IPS-18c (cell line): ENCODE data around the gene CCDC116.
A peak's percentile ranks its signal among the peaks of the same experiment; 100 is the strongest.
"Not testable (repeated sequence)": the region's sequence is repeated elsewhere in the genome, so short reads cannot be mapped to it uniquely, and the experiment has no call there.

Experiments
- H3K4me3 ChIP-seq: 2 replicates; pipeline ENCODE4 v1.7.0; 2013; ENCODE audit warnings: low read depth, mild to moderate bottlenecking, low read length, moderate library complexity; ENCODE audit not compliant: insufficient read depth
- H3K9me3 ChIP-seq: one replicate; pipeline ENCODE4 v1.6.1; 2013; ENCODE audit warnings: mild to moderate bottlenecking, low read length, moderate library complexity; ENCODE audit not compliant: control insufficient read depth, insufficient read depth

CCDC116 gene

DNA sequence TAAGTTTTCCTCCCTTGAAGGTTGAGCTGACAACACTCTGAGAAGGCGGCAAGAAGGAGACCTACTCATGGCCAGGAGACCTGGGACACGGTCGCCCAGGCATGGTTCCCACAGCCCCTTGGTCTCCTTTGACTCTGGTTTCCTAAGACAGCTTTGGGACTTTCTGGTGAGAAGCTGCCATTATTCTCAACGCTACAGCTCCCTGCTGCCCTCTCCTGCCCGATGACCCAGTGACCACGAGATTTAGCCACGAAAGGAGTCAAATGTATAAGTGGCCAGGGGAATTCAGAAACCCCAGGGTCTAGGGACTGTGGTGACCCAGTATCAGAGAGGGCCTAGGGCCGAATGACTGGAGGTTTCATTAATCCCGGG lies 8.8 kb downstream of the CCDC116 start:
- H3K4me3 ChIP-seq, result peak overlapping the region; percentile 60; the same call in 1 of the 2 replicates
- H3K9me3 ChIP-seq, result peaks cover 2% of the 10 kb centered on the region

DNA sequence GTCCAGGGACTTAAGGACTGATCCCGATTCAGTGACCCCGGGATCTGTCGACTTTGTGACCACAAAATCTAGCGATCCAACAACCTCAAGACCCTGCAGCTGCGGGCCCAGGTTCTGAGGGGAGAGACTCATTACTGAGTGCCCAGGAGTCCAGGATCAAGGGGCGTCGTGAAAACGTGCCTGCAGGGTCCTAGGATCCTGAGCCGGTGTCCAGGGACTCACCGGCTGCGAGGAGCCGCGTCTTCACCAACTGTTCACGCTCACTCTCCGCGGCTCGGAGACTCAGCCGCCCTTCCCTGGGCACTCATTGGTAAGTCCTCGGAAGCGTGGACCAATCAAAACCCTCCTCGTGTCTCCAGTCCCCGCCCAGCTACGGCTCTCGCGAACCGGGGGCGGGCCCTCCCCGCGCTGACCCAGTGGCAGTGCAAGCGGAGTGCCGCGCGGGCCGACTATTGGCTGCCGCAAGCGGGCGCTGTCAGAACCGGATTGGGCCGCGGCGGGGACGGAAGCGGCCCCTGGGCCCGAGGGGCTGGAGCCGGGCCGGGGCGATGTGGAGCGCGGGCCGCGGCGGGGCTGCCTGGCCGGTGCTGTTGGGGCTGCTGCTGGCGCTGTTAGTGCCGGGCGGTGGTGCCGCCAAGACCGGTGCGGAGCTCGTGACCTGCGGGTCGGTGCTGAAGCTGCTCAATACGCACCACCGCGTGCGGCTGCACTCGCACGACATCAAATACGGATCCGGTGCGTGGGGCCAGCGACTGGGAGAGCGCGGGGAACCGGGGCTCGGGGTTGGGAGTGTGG lies 9.4 kb downstream of the CCDC116 start, which contains the start of gene SDF2L1:
Gene SDF2L1 (plus strand): TSS at position 514 of the 795 bp plus-strand sequence. CDS start 35 bp downstream, at position 549.
- peak within 1 kb of the TSS; percentile 82 for H3K4me3 ChIP-seq
- peaks cover 2% of the 10 kb centered on the region for H3K9me3 ChIP-seq

DNA sequence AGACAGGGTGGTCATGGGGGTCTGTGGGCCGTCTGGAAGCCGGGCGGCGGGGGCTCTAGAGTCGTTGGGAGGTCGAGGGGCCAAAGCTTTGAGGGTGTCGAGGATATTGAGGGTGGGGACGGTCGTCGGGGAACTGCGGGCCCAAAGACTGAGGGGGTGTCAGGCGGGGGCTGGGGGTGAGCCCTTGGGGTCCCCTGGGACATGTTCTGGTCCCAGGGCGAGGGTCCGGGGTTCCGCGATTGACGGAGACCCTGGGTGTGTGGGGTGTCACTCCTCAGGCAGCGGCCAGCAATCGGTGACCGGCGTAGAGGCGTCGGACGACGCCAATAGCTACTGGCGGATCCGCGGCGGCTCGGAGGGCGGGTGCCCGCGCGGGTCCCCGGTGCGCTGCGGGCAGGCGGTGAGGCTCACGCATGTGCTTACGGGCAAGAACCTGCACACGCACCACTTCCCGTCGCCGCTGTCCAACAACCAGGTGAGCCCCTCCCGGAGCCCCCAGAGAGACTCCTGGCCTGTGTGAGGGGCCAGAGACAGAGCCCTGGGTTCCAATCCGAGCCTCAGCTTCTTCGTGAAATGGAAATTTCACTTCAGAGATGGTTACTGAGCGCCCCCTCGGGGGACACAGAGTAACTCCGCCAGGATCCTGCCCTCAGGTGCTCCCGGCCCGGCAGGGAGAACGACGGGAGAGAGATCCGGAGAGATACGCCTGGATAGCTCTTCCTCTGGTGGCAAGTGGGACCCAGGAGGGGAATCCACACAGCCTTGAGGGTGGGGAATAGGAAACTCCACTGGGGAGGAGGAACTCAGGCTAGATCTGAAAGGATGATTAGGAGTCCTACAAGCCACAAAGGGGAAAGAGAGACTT lies 10.3 kb downstream of the CCDC116 start:
- H3K4me3 ChIP-seq, result peak overlapping the region; percentile 82
- no peaks in the 10 kb centered on the region for H3K9me3 ChIP-seq

DNA sequence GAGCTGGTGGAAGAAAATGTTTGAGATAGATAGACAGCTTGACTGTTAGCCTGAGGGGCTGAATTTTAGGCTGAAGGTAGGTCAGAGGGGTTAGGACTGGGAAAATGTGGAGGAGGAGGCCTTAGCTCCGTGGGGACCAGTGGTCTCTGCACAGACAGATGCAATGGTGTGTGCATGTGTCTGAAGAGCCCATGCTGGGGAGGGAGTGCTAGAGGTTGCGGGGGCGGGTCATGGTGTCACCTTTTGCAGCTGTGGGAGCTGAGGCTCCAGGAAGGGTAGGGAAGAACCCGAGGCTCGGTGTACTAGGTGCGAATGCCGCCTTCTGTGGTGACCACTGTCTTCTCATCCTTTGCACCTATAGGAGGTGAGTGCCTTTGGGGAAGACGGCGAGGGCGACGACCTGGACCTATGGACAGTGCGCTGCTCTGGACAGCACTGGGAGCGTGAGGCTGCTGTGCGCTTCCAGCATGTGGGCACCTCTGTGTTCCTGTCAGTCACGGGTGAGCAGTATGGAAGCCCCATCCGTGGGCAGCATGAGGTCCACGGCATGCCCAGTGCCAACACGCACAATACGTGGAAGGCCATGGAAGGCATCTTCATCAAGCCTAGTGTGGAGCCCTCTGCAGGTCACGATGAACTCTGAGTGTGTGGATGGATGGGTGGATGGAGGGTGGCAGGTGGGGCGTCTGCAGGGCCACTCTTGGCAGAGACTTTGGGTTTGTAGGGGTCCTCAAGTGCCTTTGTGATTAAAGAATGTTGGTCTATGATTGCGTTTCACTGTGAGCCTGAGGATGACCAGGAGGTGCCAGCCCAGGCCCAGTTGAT lies 11.2 kb downstream of the CCDC116 start:
- no peaks in the 10 kb centered on the region for H3K9me3 ChIP-seq
- H3K4me3 ChIP-seq, result no peak overlapping the region

DNA sequence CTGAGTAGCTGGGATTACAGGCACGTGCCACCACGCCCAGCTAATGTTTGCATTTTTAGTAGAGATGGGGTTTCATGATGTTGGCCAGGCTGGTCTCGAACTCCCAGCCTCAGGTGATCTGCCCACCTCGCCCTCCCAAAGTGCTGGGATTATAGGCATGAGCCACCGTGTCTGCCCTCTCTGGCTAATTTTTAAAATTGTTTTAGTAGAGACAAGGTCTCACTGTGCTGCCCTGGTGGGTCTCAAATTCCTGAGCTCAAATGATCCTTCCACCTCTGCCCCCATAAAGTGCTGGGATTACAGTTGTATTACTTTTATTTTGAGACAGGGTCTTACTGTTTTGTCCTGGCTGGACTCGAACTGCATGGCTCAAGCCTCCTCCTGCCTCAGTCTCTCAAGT lies 13.0 kb downstream of the CCDC116 start:
- not testable (repeated sequence) for H3K4me3 ChIP-seq, H3K9me3 ChIP-seq

DNA sequence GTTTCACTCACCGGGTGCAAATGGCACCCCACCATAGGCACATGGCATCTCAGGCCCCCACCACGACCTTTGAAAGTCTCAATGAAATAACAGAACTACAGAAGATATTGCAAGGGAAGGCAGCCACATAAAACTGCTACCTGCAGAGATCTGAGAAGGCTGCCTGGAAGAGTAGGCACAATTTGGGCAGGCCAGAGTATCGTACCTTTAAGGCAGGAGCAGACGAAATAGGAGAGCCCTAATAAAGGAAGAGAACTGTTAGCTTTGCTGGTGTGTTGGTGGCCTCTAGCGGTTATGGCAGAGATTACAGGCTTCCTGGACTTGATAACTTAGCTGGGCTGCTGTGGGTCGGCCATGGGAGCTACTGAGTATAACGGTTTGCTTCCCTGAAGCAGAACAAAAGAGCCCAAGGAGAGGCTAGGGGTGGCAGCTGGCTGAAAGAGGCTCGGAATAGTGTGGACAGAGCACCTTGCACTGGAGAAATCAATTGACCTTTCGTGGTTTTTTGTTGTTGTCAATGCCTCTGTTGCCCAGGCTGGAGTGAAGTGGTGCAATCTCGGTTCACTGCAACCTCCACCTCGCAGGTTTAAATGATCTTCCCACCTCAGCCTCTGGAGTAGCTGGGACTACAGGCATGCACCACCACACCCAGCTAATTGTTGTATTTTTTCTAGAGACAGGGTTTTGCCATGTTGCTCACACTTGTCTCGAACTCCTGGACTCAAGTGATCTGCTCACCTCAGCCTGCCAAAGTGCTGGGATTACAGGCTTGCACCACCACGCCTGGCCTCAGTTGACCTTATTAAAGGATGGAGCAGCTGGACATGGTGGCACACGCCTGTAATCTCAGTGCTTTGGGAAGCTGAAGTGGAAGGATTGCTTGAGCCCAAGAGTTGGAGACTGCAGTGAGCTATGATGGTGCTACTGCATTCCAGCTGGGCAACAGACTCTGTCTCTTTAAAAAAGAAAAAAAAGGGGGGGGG lies 14.3 kb downstream of the CCDC116 start:
- H3K9me3 ChIP-seq, result no peaks in the 10 kb centered on the region
- H3K4me3 ChIP-seq, result no peak overlapping the region

DNA sequence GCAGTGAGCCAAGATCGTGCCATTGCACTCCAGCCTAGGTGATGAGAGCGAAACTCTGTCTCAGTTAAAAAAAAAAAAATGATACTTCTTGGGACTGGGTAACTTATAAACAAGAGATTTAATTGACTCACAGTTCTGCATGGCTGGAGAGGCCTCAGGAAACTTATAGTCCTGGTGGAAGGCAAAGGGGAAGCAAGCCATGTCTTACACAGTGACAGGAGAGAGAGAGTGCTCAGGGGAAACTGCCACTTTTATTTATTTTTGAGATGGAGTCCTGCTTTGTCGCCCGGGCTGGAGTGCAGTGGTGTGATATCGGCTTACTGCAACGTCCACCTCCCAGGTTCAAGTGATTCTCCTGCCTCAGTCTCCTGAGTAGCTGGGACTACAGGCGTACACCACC lies 17.7 kb downstream of the CCDC116 start:
- Histone ChIP-seq H3K9me3 (no peaks in the 10 kb centered on the region), H3K4me3 (no peak overlapping the region)

DNA sequence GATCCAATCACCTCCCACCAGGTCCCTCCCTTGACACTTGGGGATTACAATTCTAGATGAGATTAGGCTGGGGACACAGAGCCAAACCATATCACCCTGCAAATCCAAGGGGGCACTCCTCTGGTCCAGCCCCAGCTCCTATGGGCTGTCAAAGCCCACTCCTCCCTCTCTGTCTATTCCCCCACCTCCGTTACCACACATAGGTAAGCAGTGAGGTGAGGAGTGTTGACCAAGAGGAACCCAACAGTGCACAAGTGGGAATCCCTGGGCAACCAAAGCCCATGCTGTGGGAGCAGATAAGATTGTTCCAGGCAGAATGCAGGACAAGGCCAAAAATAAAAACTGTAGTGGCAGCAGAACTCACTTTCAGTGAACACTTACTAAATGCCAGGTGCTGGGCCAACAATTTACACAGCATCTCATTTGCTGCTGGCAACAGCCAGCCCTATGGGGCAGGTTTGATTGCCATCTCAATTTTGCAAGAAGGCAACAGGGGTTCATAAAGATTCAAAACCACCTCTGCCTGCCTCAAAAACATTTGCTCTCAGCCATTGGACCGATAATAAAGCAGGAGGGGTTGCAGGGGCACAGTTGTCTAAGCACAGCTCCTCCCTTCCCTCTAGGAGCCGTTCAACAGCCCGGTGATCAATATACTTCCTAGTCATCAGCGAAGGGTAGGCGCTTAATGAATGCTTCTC lies 18.4 kb downstream of the CCDC116 start:
- H3K9me3 ChIP-seq, result no peaks in the 10 kb centered on the region

DNA sequence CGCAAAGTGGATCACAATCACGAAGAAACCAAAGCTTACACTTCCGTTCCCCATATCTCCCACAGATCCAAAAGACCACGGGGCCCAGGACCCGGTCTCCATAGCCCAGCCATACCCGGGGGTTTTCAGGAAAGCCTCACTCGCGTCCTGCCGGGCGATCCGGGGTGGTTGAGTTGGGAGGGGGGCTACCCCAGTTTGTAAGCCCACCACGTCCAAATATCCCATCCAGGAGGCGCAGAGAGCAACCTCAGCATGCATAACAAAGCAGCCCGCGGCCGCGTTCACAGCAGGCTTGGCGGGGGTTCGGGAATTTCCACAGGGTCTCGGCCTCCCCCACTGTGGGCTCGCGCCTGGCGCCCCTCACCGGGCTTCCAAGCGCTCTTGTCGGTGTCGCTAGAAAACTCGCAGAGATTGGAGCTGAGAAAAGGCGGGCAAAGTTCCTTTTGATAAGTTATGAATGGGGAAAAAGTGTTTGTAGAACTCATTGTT lies 19.0 kb downstream of the CCDC116 start:
- no peaks in the 10 kb centered on the region for H3K9me3 ChIP-seq
- H3K4me3 ChIP-seq, result peak overlapping the region; percentile 91

More for the DNA sequence above, 18.4 kb downstream of the CCDC116 start:
- peak overlapping the region; percentile 91 for H3K4me3 ChIP-seq

DNA sequence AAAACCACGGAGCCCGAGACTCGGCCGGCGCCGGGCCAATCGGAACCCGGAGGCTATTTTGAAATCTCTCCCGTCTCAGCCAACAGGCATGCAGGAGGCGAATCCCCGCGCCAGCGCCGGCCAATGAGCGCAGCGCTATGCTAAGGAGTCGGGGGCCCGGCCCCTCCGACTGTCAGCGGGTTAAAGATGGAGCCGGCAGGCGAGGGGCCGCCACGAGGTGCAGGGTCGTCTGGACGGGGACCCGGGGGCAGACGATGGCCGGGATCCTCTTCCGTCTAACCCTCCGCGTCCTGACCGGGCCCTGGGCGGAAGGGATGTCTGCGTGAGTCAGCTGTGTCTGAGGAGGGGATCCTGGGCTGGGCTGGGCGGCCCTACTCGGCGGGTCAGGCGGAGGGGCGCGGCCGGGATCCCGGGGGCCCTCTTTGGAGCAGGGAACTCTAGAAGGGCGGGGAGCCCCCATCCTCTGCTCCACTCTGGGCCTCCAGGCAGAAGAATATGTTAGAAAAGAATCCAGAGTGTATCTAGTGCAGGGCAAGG lies 19.5 kb downstream of the CCDC116 start:
- Histone ChIP-seq H3K4me3 (peak overlapping the region; percentile 91), H3K9me3 (no peaks in the 10 kb centered on the region)

DNA sequence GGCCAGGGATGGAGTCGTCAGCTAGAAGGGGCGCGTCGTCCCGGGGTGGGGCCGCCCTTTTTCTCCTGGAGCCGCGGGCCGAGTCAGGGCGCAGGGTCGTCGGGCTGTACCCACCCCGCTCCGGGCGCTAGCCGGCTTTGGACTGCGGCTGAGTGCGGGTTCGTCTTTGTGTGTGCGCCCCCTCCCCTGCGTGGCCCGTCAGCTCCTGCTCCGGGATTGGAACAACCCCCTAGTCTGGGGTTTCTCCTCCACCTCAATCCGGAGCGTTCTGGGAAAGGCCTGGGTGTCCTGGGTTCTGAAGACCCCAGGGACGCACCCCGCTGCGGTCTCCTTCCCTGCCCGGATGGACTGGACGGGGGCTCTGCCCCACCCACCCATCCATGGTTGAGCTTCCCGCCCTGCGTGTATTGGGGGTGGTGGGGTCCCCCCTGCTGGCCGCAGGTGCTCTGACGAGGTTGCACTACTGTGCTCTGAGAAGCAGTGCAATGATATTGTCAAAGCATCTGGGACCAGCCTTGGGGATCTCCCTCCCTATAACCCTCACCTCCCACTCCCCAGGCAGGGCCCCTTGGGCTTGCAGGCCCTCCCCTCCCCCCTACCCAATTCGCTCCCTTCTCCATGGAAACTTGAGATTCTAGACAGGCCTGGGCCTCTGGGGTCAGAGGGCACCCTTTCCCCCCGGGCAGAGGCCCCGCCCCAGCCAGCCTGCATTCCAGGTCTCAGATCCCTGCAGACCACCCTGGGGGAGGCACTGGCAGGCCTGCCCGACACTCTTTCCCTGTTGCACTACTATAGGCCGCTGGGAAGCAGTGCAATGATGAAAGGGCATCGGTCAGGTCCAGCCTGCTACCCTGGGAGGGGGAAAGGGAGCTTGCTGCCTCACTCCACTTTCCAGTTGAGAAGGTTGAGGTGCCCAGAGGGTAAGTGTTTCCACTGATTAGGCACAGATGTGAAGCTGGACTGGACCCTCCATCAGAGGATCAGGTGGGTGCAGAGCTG lies 20.3 kb downstream of the CCDC116 start:
- H3K4me3 ChIP-seq, result peak overlapping the region; percentile 91
- H3K9me3 ChIP-seq, result no peaks in the 10 kb centered on the region

DNA sequence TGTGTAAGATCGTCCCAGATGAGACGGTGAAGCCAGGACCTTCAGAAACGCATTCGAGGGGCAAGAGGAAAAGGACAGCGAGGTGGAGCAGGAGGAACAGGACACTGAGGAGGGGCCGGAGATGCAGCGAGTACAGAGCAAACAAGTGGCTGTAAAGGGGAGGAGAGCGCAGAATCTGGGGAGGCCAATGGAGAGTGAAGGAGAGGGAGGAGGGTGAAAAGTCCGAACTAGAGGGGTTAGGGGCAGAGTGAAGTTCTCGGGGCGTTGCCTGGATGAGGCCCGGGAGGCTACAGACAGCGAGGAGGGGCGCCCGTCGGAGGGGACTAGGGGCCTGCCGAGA lies 24.4 kb downstream of the CCDC116 start:
- Histone ChIP-seq H3K9me3 (no peaks in the 10 kb centered on the region), H3K4me3 (peak overlapping the region; percentile 59; the same call in 1 of the 2 replicates)

DNA sequence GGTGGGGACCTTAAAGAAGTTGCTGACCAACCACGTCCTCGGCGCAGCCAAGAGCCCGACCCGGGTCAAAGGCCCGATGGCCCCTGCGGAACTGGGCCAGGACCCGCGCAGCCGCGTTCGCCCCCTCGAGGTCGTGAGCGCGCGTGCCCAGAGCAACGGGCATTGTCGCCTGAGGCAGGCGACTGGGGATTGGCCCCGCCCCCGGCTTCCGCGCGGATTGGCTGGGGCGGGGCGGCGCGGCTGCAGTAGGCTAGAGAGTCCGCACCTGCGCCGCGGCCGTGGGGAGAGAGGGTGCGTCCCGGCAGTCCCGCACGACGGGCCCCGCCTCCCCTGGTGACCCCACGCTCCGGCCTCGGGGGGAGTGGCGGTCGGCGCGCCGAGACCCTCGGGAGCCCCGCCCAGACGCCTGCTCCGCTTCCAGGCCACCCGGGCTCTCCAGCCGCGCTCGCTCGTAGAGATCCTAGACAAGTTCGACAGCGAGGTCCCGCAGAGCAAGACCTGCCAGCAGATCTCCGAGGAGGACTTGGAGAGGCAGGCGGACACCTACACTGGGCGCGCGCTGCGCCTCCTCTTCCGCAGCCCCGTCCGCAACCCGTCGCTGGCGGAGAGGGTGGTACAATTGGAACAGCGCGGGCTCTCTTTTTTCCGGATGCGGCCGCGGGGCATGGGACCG lies 24.9 kb downstream of the CCDC116 start:
- Histone ChIP-seq H3K4me3 (peak overlapping the region; percentile 59), H3K9me3 (no peaks in the 10 kb centered on the region)
